HG03558 (cell line): ENCODE data around the gene SARNP.
"Not testable (repeated sequence)": the region's sequence is repeated elsewhere in the genome, so short reads cannot be mapped to it uniquely, and the experiment has no call there.

Experiments
- ATAC-seq: cut with Tn5 transposase; IDR thresholded peaks from one replicate; pipeline ENCODE4 v1.9.1; 2021; ENCODE audit warnings: moderate number of reproducible peaks; ENCODE audit not compliant: unreplicated experiment; ENCODE audit errors: extremely low read depth

The SARNP gene

GRCh38 chr12:55840581-55841351 lies 23.2 kb upstream of the SARNP start:
- no peak for ATAC-seq

GRCh38 chr12:55839345-55840140 lies 22.0 kb upstream of the SARNP start:
- no peak for ATAC-seq

- no peak for ATAC-seq
Measured at GRCh38 chr12:55838361-55838760, 20.8 kb upstream of the SARNP start.

GRCh38 chr12:55834400-55834799 lies 16.9 kb upstream of the SARNP start:
- ATAC-seq: not testable (repeated sequence)

- ATAC-seq: no peak
Measured at GRCh38 chr12:55833056-55833455, 15.5 kb upstream of the SARNP start.

GRCh38 chr12:55831447-55831815 lies 13.9 kb upstream of the SARNP start:
- no peak for ATAC-seq

- no peak for ATAC-seq
Measured at GRCh38 chr12:55830601-55831446, 13.3 kb upstream of the SARNP start.

GRCh38 chr12:55829967-55830600 lies 12.6 kb upstream of the SARNP start:
- ATAC-seq: no peak

- ATAC-seq: no peak
Measured at GRCh38 chr12:55828357-55828756, 10.8 kb upstream of the SARNP start.

- no peak for ATAC-seq
Measured at GRCh38 chr12:55827806-55828205, 10.3 kb upstream of the SARNP start.

GRCh38 chr12:55824726-55825125 lies 7.2 kb upstream of the SARNP start:
- no peak for ATAC-seq

- ATAC-seq: no peak
Measured at GRCh38 chr12:55823419-55823818, 5.9 kb upstream of the SARNP start.

- no peak for ATAC-seq
Measured at GRCh38 chr12:55822228-55822627, 4.7 kb upstream of the SARNP start.

- no peak for ATAC-seq
Measured at GRCh38 chr12:55820679-55821078, 3.2 kb upstream of the SARNP start.

- no peak for ATAC-seq
Measured at GRCh38 chr12:55818886-55819285, 1.4 kb upstream of the SARNP start.

GRCh38 chr12:55818140-55818728 lies 710 bp upstream of the SARNP start:
- ATAC-seq: peak; percentile 3

- no peak for ATAC-seq
Measured at GRCh38 chr12:55816881-55817344, 611 bp downstream of the SARNP start.

GRCh38 chr12:55815473-55815872 lies 2.1 kb downstream of the SARNP start:
- ATAC-seq: no peak

GRCh38 chr12:55814257-55814656 lies 3.3 kb downstream of the SARNP start:
- ATAC-seq: no peak

- no peak for ATAC-seq
Measured at GRCh38 chr12:55812088-55812487, 5.4 kb downstream of the SARNP start.
